ENCODE data around the gene YJU2. TPM values are rescaled to one million over a fixed set of nuclear protein-coding genes. Genes with fewer than 3 reads are reported as not detected.
"Not testable (repeated sequence)": the region's sequence is repeated elsewhere in the genome, so short reads cannot be mapped to it uniquely, and the experiment has no call there.

YJU2 gene
- total RNA-seq, 4 donors from 2014 or later: 9.6 to 24.3 (median 17.1) TPM

- Histone ChIP-seq H3K27ac (no peak overlapping the region), H3K27me3 (peaks cover 42% of the 10 kb centered on the region), H3K4me1 (no peaks in the 10 kb centered on the region), H3K4me3 (no peak overlapping the region), H3K9me3 (no peaks in the 10 kb centered on the region), H3K36me3 (no peaks in the 10 kb centered on the region)
- no peak for TF ChIP-seq POLR2AphosphoS5 (IDR thresholded peaks at IDR 0.05)
- peak; percentile 48 to 63 (median 55) for TF ChIP-seq CTCF (IDR thresholded peaks at IDR 0.05)
- TF ChIP-seq POLR2A (IDR thresholded peaks at IDR 0.05): no peak
- no peak for TF ChIP-seq EP300 (IDR thresholded peaks at IDR 0.05; ENCODE audit: low read depth)
- WGBS, 2 donors (ENCODE audit: low coverage in 1 of 2): 23 to 24% methylated on average over 3 to 11 of the region's 11 CpGs
- intact Hi-C loops (cut with DNase I; ENCODE audit: low total_unique reads) (no loop called here), in situ Hi-C loops (cut with MboI; ENCODE audit: low pct_ligation_motif_present in 1 of 4, low pct_unique_long_range_greater_than_20kb in 1 of 4, low sequenced_read_pairs in 3 of 4) (no loop called here)
- peak; percentile 57 for DNase-seq
These were observed 13.5 kb upstream of the YJU2 start for GRCh38 chr19:4233282-4233853.

GRCh38 chr19:4234142-4234861 is 12.6 kb upstream of the YJU2 start:
- Histone ChIP-seq H3K27ac (no peak overlapping the region), H3K9me3 (no peaks in the 10 kb centered on the region), H3K36me3 (no peaks in the 10 kb centered on the region), H3K27me3 (peaks cover 33% of the 10 kb centered on the region), H3K4me3 (no peak overlapping the region), H3K4me1 (no peaks in the 10 kb centered on the region)
- no peak for DNase-seq
- TF ChIP-seq CTCF (IDR thresholded peaks at IDR 0.05): no peak
- no peak for TF ChIP-seq POLR2A (IDR thresholded peaks at IDR 0.05)
- TF ChIP-seq EP300 (IDR thresholded peaks at IDR 0.05; ENCODE audit: low read depth): no peak
- TF ChIP-seq POLR2AphosphoS5 (IDR thresholded peaks at IDR 0.05): no peak
- WGBS, 2 donors (ENCODE audit: low coverage in 1 of 2): 50% methylated on average over 21 of the region's 21 CpGs; no CpG with 5 or more reads in 1 of the 2 donors
- in situ Hi-C loops (cut with MboI; ENCODE audit: low pct_ligation_motif_present in 1 of 4, low pct_unique_long_range_greater_than_20kb in 1 of 4, low sequenced_read_pairs in 3 of 4) (no loop called here), intact Hi-C loops (cut with DNase I; ENCODE audit: low total_unique reads) (no loop called here)

GRCh38 chr19:4234862-4235201 is 12.0 kb upstream of the YJU2 start:
- H3K27me3 ChIP-seq: peaks cover 27% of the 10 kb centered on the region
- no peak for DNase-seq

GRCh38 chr19:4237510-4237909 is 9.4 kb upstream of the YJU2 start:
- WGBS, 2 donors (ENCODE audit: low coverage in 1 of 2): 85 to 90% methylated on average over 14 to 16 of the region's 16 CpGs
- intact Hi-C loops (cut with DNase I; ENCODE audit: low total_unique reads); DNase-seq; H3K4me1 ChIP-seq; H3K4me3 ChIP-seq; in situ Hi-C loops (cut with MboI; ENCODE audit: low pct_ligation_motif_present in 1 of 4, low pct_unique_long_range_greater_than_20kb in 1 of 4, low sequenced_read_pairs in 3 of 4); H3K36me3 ChIP-seq; H3K27ac ChIP-seq; H3K9me3 ChIP-seq: not testable (repeated sequence)
- H3K27me3 ChIP-seq: peaks cover 15% of the 10 kb centered on the region

More at GRCh38 chr19:4234862-4235201, 12.0 kb upstream of the YJU2 start:
- 60 to 63% methylated on average over 7 to 13 of the region's 13 CpGs for WGBS, 2 donors (ENCODE audit: low coverage in 1 of 2)
- no peaks in the 10 kb centered on the region for H3K4me1 ChIP-seq
- no peak overlapping the region for H3K4me3 ChIP-seq
- H3K36me3 ChIP-seq: no peaks in the 10 kb centered on the region
- intact Hi-C loops (cut with DNase I; ENCODE audit: low total_unique reads) (no loop called here), in situ Hi-C loops (cut with MboI; ENCODE audit: low pct_ligation_motif_present in 1 of 4, low pct_unique_long_range_greater_than_20kb in 1 of 4, low sequenced_read_pairs in 3 of 4) (no loop called here)
- TF ChIP-seq POLR2AphosphoS5 (IDR thresholded peaks at IDR 0.05) (no peak), POLR2A (IDR thresholded peaks at IDR 0.05) (no peak), EP300 (IDR thresholded peaks at IDR 0.05; ENCODE audit: low read depth) (no peak), CTCF (IDR thresholded peaks at IDR 0.05) (no peak)
- H3K9me3 ChIP-seq: no peaks in the 10 kb centered on the region
- no peak overlapping the region for H3K27ac ChIP-seq

Measured in transverse colon (tissue), 4 donors.